ENCODE measurements around the gene RNF32. TPM values are rescaled to one million over a fixed set of nuclear protein-coding genes. Genes with fewer than 3 reads are reported as not detected.

RNF32 gene
- total RNA-seq, 1 experiment from 2014 or later = 3.5 TPM

DNA sequence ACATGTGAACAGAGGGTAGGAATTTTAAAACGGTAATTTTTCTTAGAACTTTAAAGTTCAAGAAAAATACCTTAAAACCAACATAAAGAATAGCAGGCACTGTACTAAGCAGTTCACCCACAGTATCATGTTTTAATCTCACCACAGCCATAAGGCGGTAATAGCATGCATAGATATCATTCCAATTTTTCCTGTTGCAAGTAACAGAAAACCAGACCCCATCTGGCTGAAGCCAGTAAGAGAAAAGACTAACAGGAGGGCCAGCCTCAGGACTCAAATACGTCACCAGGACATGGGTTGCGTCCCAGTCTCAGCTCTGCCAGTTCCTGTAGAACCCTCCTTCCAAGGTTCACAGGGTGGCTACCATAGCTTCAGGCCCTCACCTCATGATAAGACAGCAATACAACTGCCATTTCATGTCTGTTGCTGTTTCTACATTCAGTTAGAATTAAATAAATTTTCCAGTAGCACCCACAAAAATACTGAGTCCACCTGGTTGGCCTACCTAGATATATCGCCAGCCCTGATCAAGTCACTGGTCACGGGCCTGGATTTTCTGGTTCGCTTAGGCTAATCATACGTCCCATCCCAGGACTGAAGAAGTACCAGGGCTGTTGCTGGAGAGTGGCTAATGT, 2.0 kb upstream of the RNF32 start:
- H3K27me3 ChIP-seq (ENCODE audit: control insufficient read depth, insufficient read depth, low read length) = no peaks in the 10 kb centered on the region
- intact Hi-C loops (cut with micrococcal nuclease; ENCODE audit: unreplicated experiment) (no loop called here), in situ Hi-C loops (cut with HindIII; ENCODE audit: low pct_unique_long_range_greater_than_20kb, low sequenced_read_pairs) (no loop called here)
- no peak for DNase-seq (ENCODE audit: low read depth, low spot score)
- H3K4me3 ChIP-seq (ENCODE audit: low read depth in 2 of 2, low read length in 2 of 2) = peak overlapping the region; percentile 74 to 93
- H3K4me1 ChIP-seq (ENCODE audit: control insufficient read depth, insufficient read depth, low read length) = peaks cover 14% of the 10 kb centered on the region
- no peak for ATAC-seq
- TF ChIP-seq, protein P1, sequence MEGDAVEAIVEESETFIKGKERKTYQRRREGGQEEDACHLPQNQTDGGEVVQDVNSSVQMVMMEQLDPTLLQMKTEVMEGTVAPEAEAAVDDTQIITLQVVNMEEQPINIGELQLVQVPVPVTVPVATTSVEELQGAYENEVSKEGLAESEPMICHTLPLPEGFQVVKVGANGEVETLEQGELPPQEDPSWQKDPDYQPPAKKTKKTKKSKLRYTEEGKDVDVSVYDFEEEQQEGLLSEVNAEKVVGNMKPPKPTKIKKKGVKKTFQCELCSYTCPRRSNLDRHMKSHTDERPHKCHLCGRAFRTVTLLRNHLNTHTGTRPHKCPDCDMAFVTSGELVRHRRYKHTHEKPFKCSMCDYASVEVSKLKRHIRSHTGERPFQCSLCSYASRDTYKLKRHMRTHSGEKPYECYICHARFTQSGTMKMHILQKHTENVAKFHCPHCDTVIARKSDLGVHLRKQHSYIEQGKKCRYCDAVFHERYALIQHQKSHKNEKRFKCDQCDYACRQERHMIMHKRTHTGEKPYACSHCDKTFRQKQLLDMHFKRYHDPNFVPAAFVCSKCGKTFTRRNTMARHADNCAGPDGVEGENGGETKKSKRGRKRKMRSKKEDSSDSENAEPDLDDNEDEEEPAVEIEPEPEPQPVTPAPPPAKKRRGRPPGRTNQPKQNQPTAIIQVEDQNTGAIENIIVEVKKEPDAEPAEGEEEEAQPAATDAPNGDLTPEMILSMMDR (IDR thresholded peaks at IDR 0.05) = no peak
- TF ChIP-seq TCF7L2 (IDR thresholded peaks at IDR 0.05; ENCODE audit: low read depth, low read length) (no peak), SIN3A (IDR thresholded peaks at IDR 0.05; ENCODE audit: borderline replicate concordance, insufficient read depth, low read depth, low read length) (no peak), POLR2AphosphoS5 (IDR thresholded peaks at IDR 0.05; ENCODE audit: low read depth, low read length) (no peak)
- TF ChIP-seq, protein P2, sequence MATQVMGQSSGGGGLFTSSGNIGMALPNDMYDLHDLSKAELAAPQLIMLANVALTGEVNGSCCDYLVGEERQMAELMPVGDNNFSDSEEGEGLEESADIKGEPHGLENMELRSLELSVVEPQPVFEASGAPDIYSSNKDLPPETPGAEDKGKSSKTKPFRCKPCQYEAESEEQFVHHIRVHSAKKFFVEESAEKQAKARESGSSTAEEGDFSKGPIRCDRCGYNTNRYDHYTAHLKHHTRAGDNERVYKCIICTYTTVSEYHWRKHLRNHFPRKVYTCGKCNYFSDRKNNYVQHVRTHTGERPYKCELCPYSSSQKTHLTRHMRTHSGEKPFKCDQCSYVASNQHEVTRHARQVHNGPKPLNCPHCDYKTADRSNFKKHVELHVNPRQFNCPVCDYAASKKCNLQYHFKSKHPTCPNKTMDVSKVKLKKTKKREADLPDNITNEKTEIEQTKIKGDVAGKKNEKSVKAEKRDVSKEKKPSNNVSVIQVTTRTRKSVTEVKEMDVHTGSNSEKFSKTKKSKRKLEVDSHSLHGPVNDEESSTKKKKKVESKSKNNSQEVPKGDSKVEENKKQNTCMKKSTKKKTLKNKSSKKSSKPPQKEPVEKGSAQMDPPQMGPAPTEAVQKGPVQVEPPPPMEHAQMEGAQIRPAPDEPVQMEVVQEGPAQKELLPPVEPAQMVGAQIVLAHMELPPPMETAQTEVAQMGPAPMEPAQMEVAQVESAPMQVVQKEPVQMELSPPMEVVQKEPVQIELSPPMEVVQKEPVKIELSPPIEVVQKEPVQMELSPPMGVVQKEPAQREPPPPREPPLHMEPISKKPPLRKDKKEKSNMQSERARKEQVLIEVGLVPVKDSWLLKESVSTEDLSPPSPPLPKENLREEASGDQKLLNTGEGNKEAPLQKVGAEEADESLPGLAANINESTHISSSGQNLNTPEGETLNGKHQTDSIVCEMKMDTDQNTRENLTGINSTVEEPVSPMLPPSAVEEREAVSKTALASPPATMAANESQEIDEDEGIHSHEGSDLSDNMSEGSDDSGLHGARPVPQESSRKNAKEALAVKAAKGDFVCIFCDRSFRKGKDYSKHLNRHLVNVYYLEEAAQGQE (IDR thresholded peaks at IDR 0.05; ENCODE audit: insufficient read depth in 1 of 2, low read depth in 2 of 2, low read length in 1 of 2) = no peak
- no peaks in the 10 kb centered on the region for H3K9me3 ChIP-seq (ENCODE audit: control insufficient read depth, insufficient read depth, low read depth, low read length)
- POLR2A ChIA-PET = no interaction called here
- peak overlapping the region; percentile 93; the same call in 1 of the 2 replicates for H3K27ac ChIP-seq (ENCODE audit: low read length)
- CTCF ChIA-PET = no interaction called here
- H3K36me3 ChIP-seq (ENCODE audit: control insufficient read depth, insufficient read depth, low read length) = no peaks in the 10 kb centered on the region; the same call in 1 of the 2 replicates
- no TSS peak for BruUV-seq (replicated peaks)

DNA sequence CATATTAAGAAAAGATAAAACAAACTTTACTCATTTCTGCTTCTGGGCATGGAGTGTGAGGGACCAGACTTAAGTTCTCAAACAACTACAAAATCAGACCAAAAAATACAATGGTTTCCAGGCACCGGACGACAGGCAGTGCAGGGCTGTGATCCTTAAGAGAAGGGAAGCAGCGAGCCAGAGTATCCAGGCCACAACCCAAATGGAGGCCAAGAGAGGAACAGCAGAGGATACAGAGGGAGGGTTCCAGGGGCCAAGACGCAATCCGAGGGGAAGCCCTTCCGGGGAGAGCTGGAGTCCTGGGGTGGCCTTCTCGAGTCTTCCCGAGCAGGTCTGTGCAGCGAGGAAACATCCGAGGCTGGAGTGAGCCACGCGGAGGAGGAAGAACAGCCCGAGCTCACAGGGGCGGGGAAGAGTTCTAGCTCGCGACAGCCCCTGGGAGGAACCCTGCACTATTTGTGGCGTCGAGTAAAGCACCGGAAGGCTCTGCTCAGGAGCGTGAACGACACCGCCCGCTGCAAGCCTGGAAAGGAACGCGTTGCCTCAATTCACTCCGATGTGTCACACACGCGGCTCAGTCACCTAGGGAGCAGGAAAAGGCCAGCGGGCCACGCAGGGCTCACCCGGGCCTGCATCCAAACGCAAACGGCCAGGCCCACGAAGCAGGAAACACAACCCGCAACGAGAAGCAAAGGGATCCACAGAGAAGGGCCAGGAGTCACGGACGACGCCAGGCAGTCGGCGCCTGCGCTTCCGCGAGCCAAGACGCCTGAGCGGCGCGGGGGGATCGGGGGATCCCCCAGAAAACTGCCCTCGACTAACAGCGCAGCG, 933 bp upstream of the RNF32 start:
- ATAC-seq = peak; percentile 20
- H3K27ac ChIP-seq (ENCODE audit: low read length) = peak overlapping the region; percentile 93
- POLR2A ChIA-PET = no interaction called here
- BruUV-seq (replicated peaks) = no TSS peak
- DNase-seq (ENCODE audit: low read depth, low spot score) = no peak
- CTCF ChIA-PET = no interaction called here
- in situ Hi-C loops (cut with HindIII; ENCODE audit: low pct_unique_long_range_greater_than_20kb, low sequenced_read_pairs) (no loop called here), intact Hi-C loops (cut with micrococcal nuclease; ENCODE audit: unreplicated experiment) (no loop called here)
- H3K36me3 ChIP-seq (ENCODE audit: control insufficient read depth, insufficient read depth, low read length) = no peaks in the 10 kb centered on the region; the same call in 1 of the 2 replicates
- no peaks in the 10 kb centered on the region for H3K9me3 ChIP-seq (ENCODE audit: control insufficient read depth, insufficient read depth, low read depth, low read length)
- peaks cover 14% of the 10 kb centered on the region for H3K4me1 ChIP-seq (ENCODE audit: control insufficient read depth, insufficient read depth, low read length)
- TF ChIP-seq, protein P2 (IDR thresholded peaks at IDR 0.05; ENCODE audit: insufficient read depth in 1 of 2, low read depth in 2 of 2, low read length in 1 of 2) = no peak
- TF ChIP-seq TCF7L2 (IDR thresholded peaks at IDR 0.05; ENCODE audit: low read depth, low read length) (no peak), SIN3A (IDR thresholded peaks at IDR 0.05; ENCODE audit: borderline replicate concordance, insufficient read depth, low read depth, low read length) (no peak), POLR2AphosphoS5 (IDR thresholded peaks at IDR 0.05; ENCODE audit: low read depth, low read length) (no peak)
- TF ChIP-seq, protein P1 (IDR thresholded peaks at IDR 0.05) = no peak
- H3K27me3 ChIP-seq (ENCODE audit: control insufficient read depth, insufficient read depth, low read length) = no peaks in the 10 kb centered on the region
- peak overlapping the region; percentile 74 to 93 for H3K4me3 ChIP-seq (ENCODE audit: low read depth in 2 of 2, low read length in 2 of 2)
